Bronchus fibroblast of lung (primary cell): ENCODE measurements around the gene MRPS6. TPM values are rescaled to one million over a fixed set of nuclear protein-coding genes. Genes with fewer than 3 reads are reported as not detected.

ENCODE experiments used
- total RNA-seq: library from RNA; depleted of rRNA; stranded (reverse); fragments of >200 nt; gene quantifications from 2 replicates; pipeline ENCODE4 v1.2.3, GENCODE V29; 2015

The MRPS6 gene
- 22.4 and 24.0 TPM in 2 replicates for total RNA-seq

GRCh38 chr21:34073032-34073748 is at the start of gene MRPS6, which contains the start of gene SLC5A3:
TSS of gene MRPS6 (plus strand) at chr21:34073578. CDS start at chr21:34073701, 123 bp downstream.
TSS of gene SLC5A3 (plus strand) at chr21:34073578. CDS start at chr21:34095199, 21,621 bp downstream.

Other genes with a start within 250 kb of the MRPS6 start
- gene ATP5PO, start 157.8 kb upstream of the MRPS6 start, total RNA-seq = 329 and 384 TPM in 2 replicates
- gene SLC5A3, start within 50 bp of the MRPS6 start, total RNA-seq = 2.4 and 3.5 TPM in 2 replicates